HUES48 (cell line): ENCODE data around the gene PCDHGA3.
"Not testable (repeated sequence)": the region's sequence is repeated elsewhere in the genome, so short reads cannot be mapped to it uniquely, and the experiment has no call there.

Experiments
- H3K27ac ChIP-seq: one replicate; pipeline ENCODE4 v1.7.0; 2013; ENCODE audit warnings: low read depth, low read length, inconsistent platforms
- H3K27me3 ChIP-seq: 2 replicates; pipeline ENCODE4 v1.6.1; 2013; ENCODE audit warnings: mild to moderate bottlenecking, low read length; ENCODE audit not compliant: control insufficient read depth, insufficient read depth
- H3K36me3 ChIP-seq: 2 replicates; pipeline ENCODE4 v1.6.1; 2013; ENCODE audit warnings: low read length; ENCODE audit not compliant: control insufficient read depth, insufficient read depth
- H3K4me1 ChIP-seq: 2 replicates; pipeline ENCODE4 v1.6.1; 2013; ENCODE audit warnings: mild to moderate bottlenecking, low read length; ENCODE audit not compliant: control insufficient read depth, insufficient read depth
- H3K4me3 ChIP-seq: 2 replicates; pipeline ENCODE4 v1.5.1; 2013; ENCODE audit warnings: mild to moderate bottlenecking, low read depth, low read length
- H3K9ac ChIP-seq: 2 replicates; pipeline ENCODE4 v1.6.1; 2013; ENCODE audit warnings: mild to moderate bottlenecking, low read depth, low read length, moderate library complexity
- H3K9me3 ChIP-seq: 2 replicates; pipeline ENCODE4 v1.6.1; 2013; ENCODE audit warnings: low read length; ENCODE audit not compliant: control insufficient read depth, insufficient read depth

The PCDHGA3 gene

GRCh38 chr5:141366016-141366896, 22.6 kb downstream of the PCDHGA3 start:
- H3K36me3 ChIP-seq = no peaks in the 10 kb centered on the region
- H3K27me3 ChIP-seq = no peaks in the 10 kb centered on the region
- no peak overlapping the region for H3K9ac ChIP-seq
- no peaks in the 10 kb centered on the region for H3K4me1 ChIP-seq
- H3K4me3 ChIP-seq = no peak overlapping the region
- H3K9me3 ChIP-seq = peaks cover 62% of the 10 kb centered on the region
- no peak overlapping the region for H3K27ac ChIP-seq

GRCh38 chr5:141369994-141370848, 26.6 kb downstream of the PCDHGA3 start, which contains the start of gene PCDHGB3:
PCDHGB3 (plus strand) TSS chr5:141370242; CDS start chr5:141370395, 153 bp downstream.
- peaks cover 58% of the 10 kb centered on the region for H3K9me3 ChIP-seq
- H3K9ac ChIP-seq = no peak within 1 kb of the TSS
- H3K27ac ChIP-seq = no peak within 1 kb of the TSS
- no peaks in the 10 kb centered on the region for H3K27me3 ChIP-seq
- no peaks in the 10 kb centered on the region for H3K4me1 ChIP-seq
- H3K4me3 ChIP-seq = no peak within 1 kb of the TSS
- H3K36me3 ChIP-seq = no peaks in the 10 kb centered on the region

GRCh38 chr5:141371572-141372475, 28.2 kb downstream of the PCDHGA3 start:
- H3K4me1 ChIP-seq = no peaks in the 10 kb centered on the region
- H3K27ac ChIP-seq = no peak overlapping the region
- H3K36me3 ChIP-seq = no peaks in the 10 kb centered on the region
- no peak overlapping the region for H3K4me3 ChIP-seq
- no peak overlapping the region for H3K9ac ChIP-seq
- peaks cover 51% of the 10 kb centered on the region for H3K9me3 ChIP-seq
- H3K27me3 ChIP-seq = no peaks in the 10 kb centered on the region

- Histone ChIP-seq H3K4me1 (no peaks in the 10 kb centered on the region), H3K4me3 (peak within 1 kb of the TSS; percentile 33; the same call in 1 of the 2 replicates), H3K9me3 (peaks cover 48% of the 10 kb centered on the region), H3K36me3 (no peaks in the 10 kb centered on the region), H3K27me3 (no peaks in the 10 kb centered on the region), H3K27ac (no peak within 1 kb of the TSS), H3K9ac (no peak within 1 kb of the TSS)
Measured at GRCh38 chr5:141373673-141374317, 30.2 kb downstream of the PCDHGA3 start, which contains the start of gene PCDHGA6. PCDHGA6 (plus strand) TSS chr5:141373891; CDS start chr5:141374084, 193 bp downstream.

- Histone ChIP-seq H3K27me3 (no peaks in the 10 kb centered on the region), H3K9me3 (peaks cover 48% of the 10 kb centered on the region), H3K4me3 (no peak overlapping the region), H3K9ac (no peak overlapping the region), H3K36me3 (no peaks in the 10 kb centered on the region), H3K27ac (no peak overlapping the region), H3K4me1 (no peaks in the 10 kb centered on the region)
Measured at GRCh38 chr5:141374627-141375026, 31.0 kb downstream of the PCDHGA3 start.

GRCh38 chr5:141375444-141376155, 32.0 kb downstream of the PCDHGA3 start:
- not testable (repeated sequence) for H3K36me3 ChIP-seq, H3K4me3 ChIP-seq, H3K27me3 ChIP-seq, H3K4me1 ChIP-seq, H3K9ac ChIP-seq, H3K27ac ChIP-seq
- peaks cover 46% of the 10 kb centered on the region for H3K9me3 ChIP-seq

- Histone ChIP-seq H3K4me1 (no peaks in the 10 kb centered on the region), H3K9ac (no peak within 1 kb of the TSS), H3K36me3 (no peaks in the 10 kb centered on the region), H3K9me3 (peaks cover 43% of the 10 kb centered on the region), H3K27ac (no peak within 1 kb of the TSS), H3K27me3 (no peaks in the 10 kb centered on the region), H3K4me3 (no peak within 1 kb of the TSS)
Measured at GRCh38 chr5:141382469-141383294, 39.1 kb downstream of the PCDHGA3 start, which contains the start of gene PCDHGA7. PCDHGA7 (plus strand) TSS chr5:141382742; CDS start chr5:141382900, 158 bp downstream.

GRCh38 chr5:141383345-141383744, 39.7 kb downstream of the PCDHGA3 start:
- Histone ChIP-seq H3K36me3 (no peaks in the 10 kb centered on the region), H3K4me1 (no peaks in the 10 kb centered on the region), H3K9ac (no peak overlapping the region), H3K4me3 (no peak overlapping the region), H3K9me3 (peaks cover 45% of the 10 kb centered on the region), H3K27ac (no peak overlapping the region), H3K27me3 (0 out of 2 replicates have a peak, but pooled peaks cover 1% of the 10 kb centered on the region)
